NCI-H82 treated with DMSO at 0.1 percent for 48 hours (cell line): Measurements from ENCODE around the gene AHNAK.
"Not testable (repeated sequence)": the region's sequence is repeated elsewhere in the genome, so short reads cannot be mapped to it uniquely, and the experiment has no call there.

ENCODE experiments used
- DNase-seq: peaks from one replicate; lab custom pipeline; 2025; ENCODE audit not compliant: unreplicated experiment; lab: John Stamatoyannopoulos, UW

AHNAK gene

DNA sequence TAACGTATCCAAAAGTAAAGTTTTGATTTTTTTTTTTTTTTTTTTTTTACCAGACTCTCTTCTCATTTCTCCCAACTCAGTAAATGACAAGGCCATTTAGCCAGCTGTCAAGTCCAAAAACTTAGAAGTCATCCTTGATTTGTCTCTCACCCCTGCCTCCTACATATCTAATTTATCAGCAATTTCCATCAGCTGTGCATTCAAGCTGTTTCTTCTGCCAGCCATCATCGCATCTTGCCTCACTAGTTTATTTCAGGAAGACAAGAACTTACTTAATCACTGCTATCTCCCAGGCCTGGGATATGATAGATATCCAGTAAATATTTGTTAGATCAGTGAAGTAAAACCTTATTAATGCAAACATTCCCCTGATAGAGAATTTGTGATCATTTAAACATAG is 80.2 kb downstream of the AHNAK start:
- no peak for DNase-seq

DNA sequence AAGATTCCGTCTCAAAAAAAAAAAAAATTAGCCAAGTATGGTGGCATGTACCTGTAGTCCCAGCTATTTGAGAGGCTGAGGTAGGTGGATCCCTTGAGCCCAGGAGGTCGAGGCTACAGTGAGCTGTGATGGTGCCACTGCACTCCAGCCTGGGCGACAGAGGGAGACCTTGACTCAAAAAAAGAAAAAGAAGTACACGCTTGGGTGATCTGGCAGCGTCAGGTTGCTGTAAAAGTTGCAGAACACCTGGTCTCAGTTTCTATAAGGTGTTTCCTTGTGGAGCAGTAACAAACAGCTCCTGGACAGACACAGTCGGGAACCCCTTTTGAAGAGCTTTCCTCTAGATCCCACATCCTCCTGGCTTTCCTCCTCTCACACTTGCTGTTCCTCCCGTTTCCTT is 82.0 kb downstream of the AHNAK start:
- DNase-seq, result no peak

DNA sequence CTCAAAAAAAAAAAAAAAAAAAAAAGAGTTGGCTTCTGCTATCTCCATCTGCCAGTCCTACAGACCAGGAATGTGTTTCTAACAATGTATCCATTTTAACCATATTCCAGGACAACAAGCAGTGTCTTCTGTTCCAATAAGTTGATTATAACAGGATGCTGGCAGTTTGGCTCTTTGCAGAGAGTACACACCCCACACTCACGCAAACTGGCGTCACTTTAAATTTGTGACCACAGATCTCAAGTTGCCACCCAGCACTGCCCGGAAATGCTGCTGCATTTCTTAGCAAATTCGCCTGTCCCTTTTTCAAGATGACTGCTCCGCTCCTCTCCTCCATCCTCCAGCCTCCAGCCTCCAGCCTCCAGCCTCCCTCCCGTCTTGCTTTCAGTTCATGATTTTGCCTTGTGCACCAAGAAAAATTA is 83.5 kb downstream of the AHNAK start:
- no peak for DNase-seq

DNA sequence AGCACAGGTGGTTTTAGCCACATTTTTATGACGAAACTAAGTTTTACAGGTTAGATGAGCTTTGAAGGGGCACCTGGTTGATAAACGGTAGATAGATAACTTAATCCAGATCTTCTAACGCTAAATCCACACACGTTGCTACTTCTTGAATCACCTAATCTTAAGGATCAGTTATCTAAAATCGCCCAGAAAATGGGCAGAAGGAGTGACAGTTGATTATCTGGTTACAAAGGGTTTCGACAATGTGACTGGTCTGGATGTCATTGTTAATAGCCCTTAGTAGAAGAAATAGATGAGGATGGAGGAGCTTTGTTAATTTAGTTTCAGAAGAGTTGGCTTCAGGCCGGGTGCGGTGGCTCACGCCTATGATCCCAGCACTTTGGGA is 84.1 kb downstream of the AHNAK start:
- DNase-seq, result no peak

DNA sequence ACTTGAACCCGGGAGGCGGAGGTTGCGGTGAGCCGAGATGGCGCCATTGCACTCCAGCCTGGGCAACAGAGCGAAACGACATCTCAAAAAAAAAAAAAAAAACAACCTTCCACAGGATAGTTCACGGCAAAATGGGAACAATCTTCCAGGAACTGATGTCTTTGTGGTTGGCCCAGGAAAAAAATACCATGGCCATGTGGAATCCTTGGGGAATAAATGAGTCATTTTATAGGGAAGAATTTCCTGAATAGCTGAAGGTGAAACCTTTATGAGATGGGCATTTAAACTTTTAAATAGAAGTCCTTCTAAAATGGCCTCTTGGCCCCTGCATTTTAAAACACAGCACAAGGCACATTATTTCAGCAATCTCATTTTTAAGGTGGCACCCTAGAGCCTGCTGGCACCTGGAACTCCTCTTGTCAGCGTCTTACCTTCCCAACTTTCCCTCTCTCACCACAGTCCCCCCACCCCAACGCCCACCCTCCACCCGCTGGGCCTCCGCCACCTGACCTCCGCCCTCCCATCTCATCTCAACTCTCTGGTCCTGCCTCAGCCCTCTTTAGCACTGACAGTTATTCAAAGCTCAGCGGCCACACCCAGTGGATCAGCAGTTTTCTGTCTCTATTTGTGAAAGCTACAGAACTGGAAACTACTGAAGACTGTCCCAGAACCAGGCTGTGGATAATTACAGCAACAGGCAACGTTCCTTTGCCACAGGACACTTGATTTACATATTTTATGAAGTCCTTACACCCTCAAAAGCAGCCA is 84.7 kb downstream of the AHNAK start:
- no peak for DNase-seq

DNA sequence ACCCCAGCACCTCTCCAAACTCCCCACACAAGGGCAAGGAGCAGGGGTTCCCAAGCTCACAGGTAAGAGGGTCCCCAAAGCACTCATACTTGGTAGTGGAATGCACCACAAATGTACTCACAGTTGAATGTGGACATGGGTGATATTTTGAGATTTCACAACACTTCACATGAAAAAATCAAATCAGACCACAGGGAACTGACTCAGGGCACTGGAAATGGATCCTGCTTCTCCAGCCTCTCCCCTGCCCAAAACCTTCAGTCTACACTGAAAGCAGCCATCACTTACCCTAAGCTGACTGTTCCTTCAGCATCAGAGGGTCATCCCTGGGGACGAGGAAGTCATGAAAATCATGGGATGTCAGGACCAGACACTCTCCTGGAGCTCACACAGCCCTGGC is 87.5 kb downstream of the AHNAK start:
- DNase-seq, result no peak

DNA sequence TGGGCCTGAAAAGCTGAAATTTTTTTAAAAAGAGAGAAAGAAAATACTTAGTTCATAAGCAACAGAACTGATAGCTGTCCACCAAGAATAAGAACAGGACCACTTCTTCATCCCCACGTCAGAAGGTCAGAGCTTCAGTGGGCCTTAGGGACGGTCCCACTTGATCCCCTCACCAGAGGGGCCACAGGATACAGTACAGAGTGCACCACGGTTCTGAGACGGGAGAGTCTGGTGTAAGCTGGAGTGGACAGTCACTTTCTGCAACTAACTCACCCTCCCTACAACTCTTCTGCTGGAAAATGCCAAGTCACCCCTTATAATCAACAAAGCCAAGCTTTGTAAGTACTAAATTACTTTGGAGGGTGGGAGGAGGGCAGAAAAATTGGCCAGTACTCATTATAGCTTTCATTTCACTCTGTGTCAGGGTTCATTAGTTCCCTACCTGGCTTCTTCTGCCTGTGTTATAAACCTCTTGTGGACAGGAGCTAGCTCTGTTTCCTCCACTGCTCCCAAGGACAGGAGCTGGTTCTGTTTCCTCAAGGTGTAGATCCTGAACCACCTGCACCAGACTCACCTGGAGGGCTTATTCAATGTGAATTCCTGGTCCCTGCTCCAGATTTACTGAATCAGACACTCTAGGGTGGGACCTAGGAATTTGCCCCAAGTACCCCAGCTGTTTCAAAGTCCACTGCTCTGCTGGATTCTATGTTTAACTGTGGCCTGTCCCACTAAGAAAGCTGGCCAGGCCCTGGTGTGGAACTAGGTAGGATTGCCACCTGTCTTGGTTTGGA is 88.2 kb downstream of the AHNAK start:
- DNase-seq, result no peak

DNA sequence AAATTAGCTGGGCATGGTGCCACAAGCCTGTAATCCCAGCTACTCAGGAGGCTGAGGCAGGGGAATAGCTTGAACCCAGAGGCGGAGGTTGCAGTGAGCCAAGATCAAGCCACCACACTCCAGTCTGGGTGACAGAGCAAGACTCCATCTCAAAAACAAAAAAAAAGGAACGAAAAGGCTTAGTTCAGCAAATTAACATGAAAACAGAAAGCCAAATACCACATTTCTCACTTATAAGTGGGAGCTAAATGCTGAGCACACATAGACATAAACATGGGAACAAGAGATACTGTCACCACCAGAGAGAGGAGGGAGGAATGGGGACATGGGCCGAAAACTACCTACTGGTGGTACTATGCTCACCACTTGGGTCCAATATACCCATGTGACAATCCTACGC is 89.1 kb downstream of the AHNAK start:
- no peak for DNase-seq

DNA sequence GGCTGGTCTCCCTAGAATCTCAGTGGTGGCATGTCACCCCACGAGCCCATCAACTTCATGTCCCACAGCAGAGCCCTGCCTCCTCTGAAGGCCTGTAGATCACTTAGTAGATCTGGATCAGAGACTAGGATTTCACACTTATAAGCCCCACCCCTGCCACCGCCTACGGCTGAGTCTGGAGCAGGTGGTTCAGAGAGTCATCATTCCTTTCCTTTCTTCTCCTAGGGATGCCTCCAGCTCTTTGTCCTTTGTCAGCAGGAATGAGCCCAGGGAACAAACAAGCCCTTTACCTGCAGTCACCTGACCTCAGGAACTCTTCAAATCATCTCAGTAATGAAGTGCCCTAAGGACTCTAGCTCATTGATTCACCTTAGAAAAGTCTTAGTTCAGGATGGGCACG is 90.0 kb downstream of the AHNAK start:
- DNase-seq, result no peak

DNA sequence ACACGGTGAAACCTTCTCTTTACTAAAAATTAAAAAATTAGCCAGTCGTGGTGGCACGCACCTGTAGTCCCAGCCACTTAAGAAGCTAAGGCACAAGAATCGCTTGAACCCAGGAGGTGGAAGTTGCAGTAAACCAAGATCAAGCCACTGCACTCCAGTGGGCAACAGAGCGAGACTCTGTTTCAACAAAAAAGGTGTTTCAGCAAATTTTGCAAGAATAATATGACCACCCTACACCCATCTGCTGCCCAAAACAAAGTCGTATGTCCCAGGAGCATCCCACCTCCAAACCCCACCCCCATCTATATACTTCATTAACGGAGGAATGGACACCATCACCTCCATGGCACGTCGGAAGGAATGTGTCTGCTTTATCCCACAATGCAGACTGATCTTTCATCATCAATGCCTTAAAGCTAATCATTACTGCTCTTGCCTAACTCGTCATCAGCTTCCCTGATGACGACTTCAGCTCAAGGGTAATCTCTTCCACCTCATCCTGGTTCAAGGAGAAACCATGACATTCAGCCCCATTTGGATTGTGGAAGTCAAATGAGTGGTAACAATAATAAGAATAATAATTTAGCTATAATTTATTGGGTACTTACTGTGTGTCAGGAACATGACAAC is 93.7 kb downstream of the AHNAK start:
- no peak for DNase-seq

DNA sequence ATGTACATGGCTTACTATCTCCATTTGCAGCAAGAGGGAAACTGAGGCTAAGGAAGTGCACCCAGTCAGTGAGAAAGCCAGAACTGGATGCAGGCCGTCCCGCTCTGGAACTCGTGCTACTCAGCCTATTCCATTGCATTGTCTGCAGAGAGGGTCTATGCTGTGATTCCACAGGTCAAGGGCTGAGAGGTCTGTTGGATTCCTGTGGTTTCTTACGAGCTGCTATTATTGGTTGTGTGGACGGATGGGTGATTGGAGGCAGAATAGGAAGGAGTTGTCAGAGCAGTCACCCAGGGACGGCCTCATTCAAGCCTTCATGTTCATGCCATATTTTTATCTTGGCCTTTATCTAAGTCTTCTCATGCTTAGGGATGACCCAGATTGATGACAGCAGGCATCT is 94.3 kb downstream of the AHNAK start:
- no peak for DNase-seq

DNA sequence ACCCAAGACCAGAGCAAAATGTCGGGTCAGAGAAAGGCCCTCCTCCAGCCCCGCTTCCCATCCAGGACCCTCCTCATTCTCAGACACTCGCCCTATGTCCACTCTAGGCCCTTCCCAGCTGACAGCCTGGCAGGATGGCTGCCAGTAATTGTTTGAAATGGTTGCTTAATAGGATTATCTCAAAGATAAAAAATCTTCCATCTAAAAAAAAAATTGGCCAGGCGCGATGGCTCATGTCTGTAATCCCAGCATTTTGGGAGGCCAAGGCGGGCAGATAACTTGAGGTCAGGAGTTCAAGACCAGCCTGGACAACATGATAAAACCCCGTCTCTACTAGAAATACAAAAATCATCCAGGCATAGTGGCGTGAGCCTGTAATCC is 95.4 kb downstream of the AHNAK start:
- DNase-seq, result no peak

DNA sequence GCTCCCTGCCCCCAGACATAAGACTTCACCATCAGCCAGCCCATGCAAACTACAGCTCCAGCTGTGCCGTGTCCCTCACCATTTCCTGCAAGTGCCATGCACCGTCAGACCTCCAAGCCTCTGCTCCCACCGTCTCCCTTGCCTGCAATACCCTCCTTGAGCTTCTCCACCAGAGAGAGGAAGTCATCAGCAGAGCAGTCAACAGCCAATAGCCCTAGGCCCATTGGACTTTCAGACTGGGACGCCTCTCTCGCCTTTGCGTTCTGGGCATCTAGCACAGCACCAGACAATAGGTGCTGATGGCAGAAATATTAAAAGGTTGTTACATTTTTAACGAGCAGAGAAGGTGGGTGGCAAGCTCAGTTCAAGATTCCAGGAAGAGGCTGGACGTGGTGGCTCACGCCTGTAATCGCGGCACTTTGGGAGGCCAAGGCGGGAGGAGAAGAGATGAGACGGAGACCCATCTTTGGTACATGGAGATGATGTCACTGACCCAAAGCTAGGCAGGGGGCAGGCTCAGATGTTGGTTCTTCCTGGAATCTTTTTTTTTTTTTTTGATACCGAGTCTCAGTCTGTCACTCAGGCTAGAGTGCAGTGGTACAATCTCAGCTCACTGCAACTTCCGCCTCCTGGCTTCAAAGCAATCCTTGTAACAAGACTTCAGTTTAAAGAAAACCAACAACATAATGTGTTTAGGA is 95.9 kb downstream of the AHNAK start:
- DNase-seq, result no peak

DNA sequence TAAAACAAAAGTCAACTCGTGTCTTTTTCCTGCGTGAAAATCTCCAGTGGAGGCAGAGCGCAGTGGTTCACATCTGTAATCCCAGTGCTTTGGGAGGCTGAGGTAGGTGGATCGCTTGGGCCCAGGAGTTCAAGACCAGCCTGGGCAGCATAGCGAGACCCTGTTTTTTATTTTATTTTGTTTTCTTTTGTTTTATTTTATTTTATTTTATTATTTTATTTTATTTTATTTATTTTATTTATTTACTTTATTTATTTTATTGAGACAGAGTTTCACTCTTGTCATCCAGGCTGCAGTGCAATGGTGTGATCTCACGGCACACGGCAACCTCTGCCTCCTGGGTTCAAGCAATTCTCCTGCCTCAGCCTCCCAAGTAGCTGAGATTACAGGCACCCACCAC is 96.7 kb downstream of the AHNAK start:
- DNase-seq, result not testable (repeated sequence)

DNA sequence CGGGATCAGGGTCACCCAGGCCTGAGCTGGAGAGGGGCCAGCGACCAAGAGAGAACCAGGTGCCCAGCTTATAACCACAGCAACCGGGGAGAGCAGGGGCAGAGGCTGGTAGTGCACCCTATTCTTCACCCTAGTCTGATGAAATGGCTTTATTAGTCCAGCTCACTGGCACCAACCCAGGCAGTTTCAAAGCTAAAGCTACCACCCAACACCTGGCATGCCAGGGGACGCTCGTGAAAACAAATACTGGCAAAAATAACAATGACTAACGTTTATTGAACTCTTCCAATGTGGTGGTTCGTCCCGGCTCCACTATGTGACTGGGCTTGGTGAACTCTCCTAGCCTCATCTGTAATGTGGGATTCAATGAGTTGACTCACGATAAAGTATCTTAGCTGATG is 97.2 kb downstream of the AHNAK start:
- no peak for DNase-seq

DNA sequence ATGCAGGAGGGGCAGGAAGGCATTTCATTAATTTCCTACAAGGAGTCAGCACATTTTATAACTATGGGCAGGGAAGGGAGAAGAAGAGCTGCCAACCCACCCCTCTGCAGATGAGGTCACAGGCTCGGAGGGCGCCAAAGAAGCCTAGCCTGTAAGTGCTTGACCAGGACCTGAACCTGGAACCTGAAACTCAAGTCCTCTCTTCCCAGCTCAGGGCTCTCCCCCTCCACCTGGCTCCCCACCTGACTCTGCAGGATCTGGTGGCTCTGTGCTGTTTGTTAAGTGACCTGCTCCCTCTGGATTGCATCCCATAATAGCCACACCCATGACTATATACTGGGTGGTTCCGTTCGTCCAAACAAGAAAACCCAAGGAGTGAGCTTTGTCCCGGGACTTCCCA is 100.5 kb downstream of the AHNAK start:
- no peak for DNase-seq

DNA sequence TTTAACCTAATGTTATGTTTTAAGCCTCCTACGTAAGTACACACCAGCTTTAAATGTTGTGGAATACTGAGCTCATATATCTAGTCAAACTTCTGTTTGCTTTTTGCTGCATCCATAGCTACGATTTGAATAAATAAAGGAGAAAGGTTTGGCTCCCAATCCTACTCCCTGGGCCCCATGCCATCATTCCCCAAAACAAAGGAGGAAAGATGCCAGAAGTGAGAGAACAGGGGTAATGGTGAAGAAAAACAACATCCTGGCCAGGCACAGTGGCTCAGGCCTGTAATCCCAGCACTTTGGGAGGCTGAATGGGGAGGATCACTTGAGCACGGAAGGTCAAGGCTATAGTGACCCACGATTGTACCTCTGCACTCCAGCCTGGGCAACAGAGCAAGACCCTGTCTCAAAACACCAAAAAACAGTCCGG is 101.3 kb downstream of the AHNAK start:
- no peak for DNase-seq

DNA sequence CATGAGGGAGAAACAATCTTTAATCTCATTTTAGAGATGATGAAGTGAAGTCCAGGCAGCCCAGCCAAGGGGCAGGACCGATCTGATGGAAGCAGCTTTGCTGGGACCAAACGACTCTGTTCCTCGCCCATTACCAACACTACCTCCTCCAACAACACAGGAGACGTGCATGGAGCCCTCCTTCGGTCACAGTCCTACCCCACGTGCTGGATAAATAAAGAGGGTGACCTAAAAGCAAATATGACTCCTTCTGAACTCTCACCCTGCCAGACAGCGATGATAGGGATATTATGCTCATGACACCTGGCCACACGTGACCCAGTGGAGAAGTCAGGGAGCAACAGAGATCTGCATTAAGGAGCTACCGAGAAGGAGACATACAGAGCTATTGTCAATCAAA is 101.8 kb downstream of the AHNAK start:
- no peak for DNase-seq

DNA sequence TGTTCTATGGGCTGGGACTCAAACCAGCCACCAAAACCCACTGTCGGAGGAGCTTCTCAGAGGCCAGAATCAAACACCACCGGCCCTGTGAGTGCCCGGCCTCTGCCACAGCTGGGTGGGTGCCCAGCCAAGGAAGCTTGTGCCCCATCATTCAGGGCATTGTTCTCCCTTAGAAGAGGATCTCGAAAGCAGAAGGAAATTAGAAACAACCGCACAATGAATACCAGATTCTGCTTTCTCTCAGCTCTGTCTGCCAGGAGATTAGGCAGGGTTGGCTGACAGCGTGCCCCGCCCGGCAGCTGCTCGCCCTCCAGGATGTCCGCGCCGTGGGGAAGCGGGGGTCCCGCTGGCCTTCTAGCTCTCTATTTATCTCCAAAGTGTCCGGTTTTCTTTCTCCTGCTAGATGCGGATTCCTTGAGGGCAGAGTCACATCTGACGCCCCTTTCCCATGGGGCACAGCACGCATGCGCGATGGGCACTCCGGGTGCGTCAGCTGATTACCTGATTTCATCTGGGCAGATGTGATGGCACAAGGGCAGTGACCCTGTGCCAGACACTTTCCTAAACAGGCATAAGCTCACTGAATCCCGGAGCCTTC is 102.3 kb downstream of the AHNAK start:
- DNase-seq, result no peak

DNA sequence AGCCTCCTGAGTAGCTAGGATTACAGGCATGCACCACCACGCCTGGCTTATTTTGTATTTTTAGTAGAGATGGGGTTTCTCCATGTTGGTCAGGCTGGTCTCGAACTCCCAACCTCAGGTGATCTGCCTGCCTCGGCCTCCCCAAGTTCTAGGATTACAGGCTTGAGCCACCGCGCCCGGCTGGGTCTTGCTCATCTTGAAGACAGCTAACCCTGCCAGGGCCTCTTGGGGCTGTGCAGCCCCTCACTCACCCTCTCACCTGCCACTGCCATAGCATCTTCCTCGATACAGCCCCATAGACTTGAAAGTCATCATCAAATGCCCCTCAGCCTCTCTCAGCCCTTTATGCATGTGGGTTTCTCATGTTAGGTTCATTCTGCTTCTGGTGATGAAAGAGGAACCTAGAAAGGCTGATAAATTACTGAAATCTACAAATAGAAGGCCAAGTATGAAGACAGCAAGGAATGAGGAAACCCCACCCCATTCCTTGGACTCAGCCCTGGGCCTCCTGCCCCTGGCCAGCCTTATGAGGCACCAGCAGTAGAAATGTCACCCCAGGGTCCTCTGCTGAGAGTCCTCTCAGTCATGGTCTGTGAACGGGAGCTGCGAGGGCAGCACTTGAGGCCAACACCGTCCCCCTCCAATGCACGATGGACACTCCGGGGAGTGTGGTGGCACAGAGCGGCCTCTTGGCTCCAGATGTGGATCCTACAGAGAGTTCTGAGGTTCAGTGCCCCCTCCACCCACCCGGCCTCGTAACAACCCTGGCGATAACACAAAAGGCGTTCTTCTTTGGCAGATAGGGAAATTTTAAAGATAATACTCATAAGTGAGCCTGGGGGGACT is 103.0 kb downstream of the AHNAK start:
- DNase-seq, result no peak
